Astrocyte of the spinal cord (primary cell): ENCODE results near the gene OXER1.

ENCODE experiments used
- DNase-seq: peaks from one replicate; pipeline ENCODE4 v3.0.0; 2011; ENCODE audit warnings: low read depth, low spot score
- H3K4me3 ChIP-seq: 2 replicates; pipeline ENCODE4 v1.5.1; 2011; ENCODE audit warnings: low read depth, mild to moderate bottlenecking, low read length, moderate library complexity
- CTCF ChIP-seq: IDR thresholded peaks from 2 replicates; pipeline ENCODE4 v1.5.1; 2012; ENCODE audit warnings: low read depth, mild to moderate bottlenecking, low read length, inconsistent platforms
- in situ Hi-C: cut with HindIII; loops from 2 replicates; pipeline ENCODE4 v1.10.0; 2017; ENCODE audit warnings: low sequenced_read_pairs

The OXER1 gene

GRCh38 chr2:42724886-42725285 lies 39.0 kb downstream of the OXER1 start:
- TF ChIP-seq CTCF = no peak
- H3K4me3 ChIP-seq = no peak overlapping the region
- in situ Hi-C loops = no loop called here
- DNase-seq = no peak

GRCh38 chr2:42723465-42723864 lies 40.5 kb downstream of the OXER1 start:
- no peak overlapping the region for H3K4me3 ChIP-seq
- in situ Hi-C loops = no loop called here
- DNase-seq = no peak
- TF ChIP-seq CTCF = no peak

GRCh38 chr2:42722320-42723190 lies 41.4 kb downstream of the OXER1 start:
- peak; percentile 86 for DNase-seq
- TF ChIP-seq CTCF = no peak
- no peak overlapping the region for H3K4me3 ChIP-seq
- in situ Hi-C loops = no loop called here

GRCh38 chr2:42721898-42722297 lies 42.0 kb downstream of the OXER1 start:
- no peak for DNase-seq
- H3K4me3 ChIP-seq = no peak overlapping the region
- TF ChIP-seq CTCF = no peak
- in situ Hi-C loops = no loop called here

- in situ Hi-C loops = no loop called here
- DNase-seq = no peak
- TF ChIP-seq CTCF = no peak
- no peak overlapping the region for H3K4me3 ChIP-seq
Observed at GRCh38 chr2:42714686-42715085, 49.2 kb downstream of the OXER1 start.

- DNase-seq = no peak
- in situ Hi-C loops = no loop called here
- TF ChIP-seq CTCF = no peak
- H3K4me3 ChIP-seq = no peak overlapping the region
Observed at GRCh38 chr2:42713920-42714319, 50.0 kb downstream of the OXER1 start.
